ENCODE results near the gene ISM2. TPM values are rescaled to one million over a fixed set of nuclear protein-coding genes. Genes with fewer than 3 reads are reported as not detected.
A peak's percentile ranks its signal among the peaks of the same experiment; 100 is the strongest.
"Not testable (repeated sequence)": the region's sequence is repeated elsewhere in the genome, so short reads cannot be mapped to it uniquely, and the experiment has no call there.

The ISM2 gene
- total and polyA plus RNA-seq, 11 donors = 1.3 TPM; not detected in 10

DNA sequence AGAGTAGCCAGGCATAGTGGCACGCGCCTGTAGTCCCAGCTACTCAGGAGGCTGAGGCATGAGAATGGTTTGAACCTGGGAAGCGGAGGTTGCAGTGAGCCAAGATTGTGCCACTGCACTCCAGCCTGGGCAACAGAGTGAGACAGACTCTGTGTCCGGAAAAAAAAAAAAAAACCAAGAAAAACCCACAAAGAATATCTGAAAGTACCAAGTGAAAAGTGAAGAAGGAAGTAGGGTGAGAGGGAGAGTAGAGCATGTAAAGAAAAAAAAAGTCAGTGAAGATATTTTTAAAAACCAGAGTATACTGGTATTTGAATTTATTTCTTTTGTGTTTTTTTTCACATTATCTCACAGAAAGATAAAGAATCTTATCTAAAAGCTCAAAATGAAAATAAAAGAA, 43.3 kb upstream of the ISM2 start:
- intact Hi-C loops (cut with DNase I) = loop anchor here in 7 of 10 donors (5.0 to 10.0 kb wide), 4 partner anchors 80 to 387 kb away; partner anchors contain the start of genes AHSA1 (in 1 of the 7) and VIPAS39 (in 1 of the 7)
- H3K27me3 ChIP-seq = no peaks in the 10 kb centered on the region
- peaks cover 0 to 44% (median 5%) of the 10 kb centered on the region in 12 donors for H3K4me1 ChIP-seq
- H3K36me3 ChIP-seq = peaks cover 0 to 40% (median 8%) of the 10 kb centered on the region in 9 donors
- no peaks in the 10 kb centered on the region for H3K9me3 ChIP-seq
- no peak for TF ChIP-seq POLR2A (IDR thresholded peaks at IDR 0.05)
- TF ChIP-seq, protein P1, sequence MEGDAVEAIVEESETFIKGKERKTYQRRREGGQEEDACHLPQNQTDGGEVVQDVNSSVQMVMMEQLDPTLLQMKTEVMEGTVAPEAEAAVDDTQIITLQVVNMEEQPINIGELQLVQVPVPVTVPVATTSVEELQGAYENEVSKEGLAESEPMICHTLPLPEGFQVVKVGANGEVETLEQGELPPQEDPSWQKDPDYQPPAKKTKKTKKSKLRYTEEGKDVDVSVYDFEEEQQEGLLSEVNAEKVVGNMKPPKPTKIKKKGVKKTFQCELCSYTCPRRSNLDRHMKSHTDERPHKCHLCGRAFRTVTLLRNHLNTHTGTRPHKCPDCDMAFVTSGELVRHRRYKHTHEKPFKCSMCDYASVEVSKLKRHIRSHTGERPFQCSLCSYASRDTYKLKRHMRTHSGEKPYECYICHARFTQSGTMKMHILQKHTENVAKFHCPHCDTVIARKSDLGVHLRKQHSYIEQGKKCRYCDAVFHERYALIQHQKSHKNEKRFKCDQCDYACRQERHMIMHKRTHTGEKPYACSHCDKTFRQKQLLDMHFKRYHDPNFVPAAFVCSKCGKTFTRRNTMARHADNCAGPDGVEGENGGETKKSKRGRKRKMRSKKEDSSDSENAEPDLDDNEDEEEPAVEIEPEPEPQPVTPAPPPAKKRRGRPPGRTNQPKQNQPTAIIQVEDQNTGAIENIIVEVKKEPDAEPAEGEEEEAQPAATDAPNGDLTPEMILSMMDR (IDR thresholded peaks at IDR 0.05) = no peak
- DNase-seq (no peak), ATAC-seq (no peak)
- H3K4me3 ChIP-seq = no peak overlapping the region
- peak overlapping the region in 6 of 12 donors; percentile 25 to 73 (median 28) for H3K27ac ChIP-seq
- WGBS, 4 donors = 85 to 92% (median 91%) methylated on average over 4 of the region's 4 CpGs

DNA sequence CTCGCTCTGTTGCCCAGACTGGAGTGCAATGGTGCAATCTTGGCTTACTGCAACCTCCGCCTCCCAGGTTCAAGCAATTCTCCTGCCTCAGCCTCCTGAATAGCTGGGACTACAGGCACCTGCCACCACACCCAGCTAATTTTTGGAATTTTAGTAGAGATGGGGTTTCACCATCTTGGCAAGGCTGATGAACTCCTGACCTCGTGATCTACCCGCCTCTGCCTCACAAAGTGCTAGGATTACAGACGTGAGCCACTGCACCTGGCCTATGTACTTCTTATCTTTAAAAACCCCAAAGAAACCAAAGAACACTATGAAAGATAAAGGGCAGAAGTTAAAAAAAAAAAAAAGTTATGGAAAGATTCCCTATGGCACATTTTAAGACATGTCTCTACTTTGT, 38.3 kb upstream of the ISM2 start:
- ATAC-seq; DNase-seq; H3K4me3 ChIP-seq; H3K27me3 ChIP-seq; H3K9me3 ChIP-seq; intact Hi-C loops (cut with DNase I): not testable (repeated sequence)
- peaks cover 0 to 20% (median 8%) of the 10 kb centered on the region in 9 donors for H3K36me3 ChIP-seq
- peak overlapping the region in 1 of 12 donors; percentile 28 for H3K27ac ChIP-seq
- WGBS, 4 donors = 94 to 95% (median 95%) methylated on average over 5 of the region's 5 CpGs
- peaks cover 0 to 20% (median 0%) of the 10 kb centered on the region in 12 donors for H3K4me1 ChIP-seq

DNA sequence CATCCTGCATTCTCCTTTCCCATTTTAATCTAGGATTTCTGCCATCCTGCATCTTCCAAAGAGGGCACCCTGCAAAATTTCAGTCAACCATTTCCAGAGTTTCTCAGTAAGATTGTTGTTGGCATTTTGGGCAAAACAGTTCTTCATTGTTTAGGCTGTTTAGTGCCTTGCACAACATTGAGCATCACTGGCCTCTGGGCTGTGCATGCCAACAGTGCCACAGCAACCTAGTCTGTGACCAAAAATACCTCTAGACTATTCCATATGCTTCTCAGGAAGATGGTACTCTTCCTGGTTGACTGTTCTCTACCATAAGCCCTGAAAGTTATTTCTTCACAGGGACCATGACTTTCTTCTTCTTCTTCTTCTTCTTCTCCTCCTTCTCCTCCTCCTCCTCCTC, 32.5 kb upstream of the ISM2 start:
- ATAC-seq (no peak), DNase-seq (no peak)
- Histone ChIP-seq H3K27me3 (no peaks in the 10 kb centered on the region), H3K4me3 (no peak overlapping the region), H3K4me1 (peaks cover 0 to 2% (median 0%) of the 10 kb centered on the region in 12 donors), H3K27ac (no peak overlapping the region), H3K9me3 (no peaks in the 10 kb centered on the region), H3K36me3 (peaks cover 0 to 32% (median 5%) of the 10 kb centered on the region in 9 donors)
- intact Hi-C loops (cut with DNase I) = no loop called here
- TF ChIP-seq, protein P1 (IDR thresholded peaks at IDR 0.05) = no peak
- TF ChIP-seq POLR2A (IDR thresholded peaks at IDR 0.05) = no peak

DNA sequence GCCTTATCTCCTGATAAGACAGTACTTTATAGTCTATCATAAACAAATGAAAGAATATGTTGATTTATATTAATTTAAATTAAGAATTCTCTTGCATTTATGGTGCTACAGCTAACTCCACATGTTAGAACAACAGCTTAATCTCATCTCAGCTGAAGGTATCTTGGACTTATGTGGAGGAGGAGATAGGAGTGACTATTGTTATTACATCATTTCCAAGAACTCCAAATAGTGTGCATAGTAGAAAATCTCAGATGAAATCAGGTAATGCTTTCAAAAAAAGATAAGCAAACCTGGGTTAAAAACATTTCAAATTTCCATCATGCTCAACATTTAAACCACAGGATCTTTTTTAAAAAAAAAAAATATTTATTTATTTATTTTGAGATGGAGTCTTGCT, 31.3 kb upstream of the ISM2 start:
- Histone ChIP-seq H3K4me1 (peaks cover 0 to 4% (median 0%) of the 10 kb centered on the region in 12 donors), H3K36me3 (peaks cover 0 to 22% (median 4%) of the 10 kb centered on the region in 9 donors), H3K27me3 (no peaks in the 10 kb centered on the region), H3K9me3 (no peaks in the 10 kb centered on the region), H3K27ac (no peak overlapping the region), H3K4me3 (no peak overlapping the region)
- intact Hi-C loops (cut with DNase I) = no loop called here
- ATAC-seq = no peak
- TF ChIP-seq POLR2A (IDR thresholded peaks at IDR 0.05) = no peak
- TF ChIP-seq, protein P1 (IDR thresholded peaks at IDR 0.05) = no peak
- DNase-seq = no peak

DNA sequence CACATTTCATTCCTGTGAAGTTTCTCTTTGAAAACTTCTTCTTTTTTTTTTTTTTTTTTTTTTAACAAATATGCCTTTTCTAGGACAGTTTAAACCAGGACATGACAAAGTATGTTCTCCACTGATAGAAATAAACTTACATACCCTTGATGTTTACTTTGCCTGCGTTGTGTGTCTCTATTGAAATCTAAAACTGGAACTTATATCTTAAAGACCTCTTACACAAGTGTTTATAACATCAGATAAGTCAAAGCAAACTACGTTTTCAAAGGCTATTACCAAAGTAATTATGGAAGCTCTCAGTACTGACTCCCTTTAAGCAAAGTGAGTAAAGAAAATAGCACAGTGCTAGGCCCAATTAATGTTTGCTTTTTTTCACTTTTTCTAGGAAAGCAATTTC, 30.6 kb upstream of the ISM2 start:
- no peaks in the 10 kb centered on the region for H3K27me3 ChIP-seq
- no peak for DNase-seq
- peaks cover 0 to 4% (median 0%) of the 10 kb centered on the region in 12 donors for H3K4me1 ChIP-seq
- 89 to 90% (median 90%) methylated on average over 2 of the region's 2 CpGs for WGBS, 4 donors
- no peak for TF ChIP-seq POLR2A (IDR thresholded peaks at IDR 0.05)
- TF ChIP-seq, protein P1 (IDR thresholded peaks at IDR 0.05) = no peak
- intact Hi-C loops (cut with DNase I) = no loop called here
- no peak for ATAC-seq
- no peaks in the 10 kb centered on the region for H3K9me3 ChIP-seq
- H3K4me3 ChIP-seq = no peak overlapping the region
- peaks cover 0 to 17% (median 0%) of the 10 kb centered on the region in 9 donors for H3K36me3 ChIP-seq
- H3K27ac ChIP-seq = no peak overlapping the region

DNA sequence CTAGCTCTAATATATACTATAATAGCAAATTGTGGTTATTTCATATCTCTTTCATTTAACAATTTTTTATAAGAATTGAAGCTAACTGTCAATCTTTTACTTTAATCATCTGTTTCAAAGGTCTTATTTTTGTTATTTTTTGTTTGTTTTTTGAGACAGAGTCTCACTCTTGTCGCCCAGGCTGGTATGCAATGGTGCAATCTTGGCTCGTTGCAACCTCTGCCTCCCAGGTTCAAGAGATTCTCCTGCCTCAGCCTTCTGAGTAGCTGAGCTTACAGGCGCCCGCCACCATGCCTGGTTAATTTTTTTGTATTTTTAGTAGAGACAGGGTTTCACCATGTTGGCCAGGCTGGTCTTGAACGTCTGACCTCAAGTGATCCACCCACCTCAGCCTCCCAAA, 30.1 kb upstream of the ISM2 start:
- intact Hi-C loops (cut with DNase I); DNase-seq; H3K4me1 ChIP-seq; H3K9me3 ChIP-seq; H3K4me3 ChIP-seq; H3K27ac ChIP-seq; ATAC-seq; H3K27me3 ChIP-seq: not testable (repeated sequence)
- 92 to 95% (median 94%) methylated on average over 5 of the region's 5 CpGs for WGBS, 4 donors
- peaks cover 0 to 17% (median 2%) of the 10 kb centered on the region in 9 donors for H3K36me3 ChIP-seq
